Measurements from ENCODE around the gene NDUFAF7. TPM values are rescaled to one million over a fixed set of nuclear protein-coding genes. Genes with fewer than 3 reads are reported as not detected.

Gene NDUFAF7
- total and polyA plus RNA-seq, 2 of the 13 experiments (the other 11 are each of a cell fraction or from before 2014, with no cell fraction given), result 27.0 to 40.8 TPM

GRCh38 chr2:37231241-37232130, at the start of gene NDUFAF7, which contains the start of gene CEBPZ (continued):
- TF ChIP-seq MEIS2 (CRISPR knock-in tag; IDR thresholded peaks at IDR 0.05) (peak; percentile 63; the same call in 1 of the 2 replicates), CBX1 (IDR thresholded peaks at IDR 0.05; ENCODE audit: low read depth) (peak; percentile 84), MLXIP (CRISPR knock-in tag; IDR thresholded peaks at IDR 0.05; ENCODE audit: borderline replicate concordance) (peak; percentile 20; the same call in 1 of the 2 replicates), ZNF496 (CRISPR knock-in tag; IDR thresholded peaks at IDR 0.05; ENCODE audit: insufficient replicate concordance) (no peak), ZNF431 (CRISPR knock-in tag; IDR thresholded peaks at IDR 0.05; ENCODE audit: borderline replicate concordance, low read depth) (peak; percentile 94), SAFB2 (CRISPR knock-in tag; IDR thresholded peaks at IDR 0.05; ENCODE audit: borderline replicate concordance, low read depth) (peak; percentile 76; the same call in 1 of the 2 replicates), GLMP (CRISPR knock-in tag; IDR thresholded peaks at IDR 0.05; ENCODE audit: borderline replicate concordance) (peak; percentile 82; the same call in 1 of the 2 replicates), ZBTB7B (CRISPR knock-in tag; IDR thresholded peaks at IDR 0.05) (peak; percentile 88), ATF3 (CRISPR knock-in tag; IDR thresholded peaks at IDR 0.05) (peak; percentile 63; the same call in 1 of the 2 replicates), ZBED4 (CRISPR knock-in tag; IDR thresholded peaks at IDR 0.05; ENCODE audit: borderline replicate concordance) (peak; percentile 74; the same call in 1 of the 2 replicates), ZNF616 (CRISPR knock-in tag; IDR thresholded peaks at IDR 0.05; ENCODE audit: low read depth) (no peak), PRPF4 (IDR thresholded peaks at IDR 0.05; ENCODE audit: low read depth, low read length, poor library complexity, severe bottlenecking) (no peak), NFATC3 (CRISPR knock-in tag; IDR thresholded peaks at IDR 0.05) (peak; percentile 82), ZNF33A (CRISPR knock-in tag; IDR thresholded peaks at IDR 0.05; ENCODE audit: borderline replicate concordance) (peak; percentile 93; the same call in 1 of the 2 replicates), ZSCAN20 (CRISPR knock-in tag; IDR thresholded peaks at IDR 0.05; ENCODE audit: borderline replicate concordance) (no peak), ETV5 (CRISPR knock-in tag; IDR thresholded peaks at IDR 0.05; ENCODE audit: borderline replicate concordance) (peak; percentile 74), ZNF580 (CRISPR knock-in tag; IDR thresholded peaks at IDR 0.05; ENCODE audit: borderline replicate concordance, low read depth) (peak; percentile 94)
- TF ChIP-seq, protein P1, sequence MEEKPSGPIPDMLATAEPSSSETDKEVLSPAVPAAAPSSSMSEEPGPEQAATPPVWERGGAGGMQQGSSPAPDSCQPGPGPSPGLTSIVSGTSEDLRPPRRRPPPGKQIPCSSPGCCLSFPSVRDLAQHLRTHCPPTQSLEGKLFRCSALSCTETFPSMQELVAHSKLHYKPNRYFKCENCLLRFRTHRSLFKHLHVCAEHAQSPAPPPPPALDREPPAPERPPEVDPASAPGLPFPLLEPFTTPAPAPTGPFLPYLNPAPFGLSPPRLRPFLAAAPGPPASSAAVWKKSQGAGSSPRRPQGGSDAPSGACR (CRISPR knock-in tag; IDR thresholded peaks at IDR 0.05), result no peak
